K562 (cell line): Measurements from ENCODE around the gene ARAP1. TPM values are rescaled to one million over a fixed set of nuclear protein-coding genes. Genes with fewer than 3 reads are reported as not detected.
A peak's percentile ranks its signal among the peaks of the same experiment; 100 is the strongest.

Experiments used
- ATF4 ChIP-seq: fragments of 450-650 bp; formaldehyde crosslinking; IDR thresholded peaks from 2 replicates; pipeline ENCODE4 v1.4.0; 2022; ENCODE audit warnings: mild to moderate bottlenecking, moderate library complexity
- CBFB ChIP-seq: sonication (generic); formaldehyde crosslinking; IDR thresholded peaks from 2 replicates; pipeline ENCODE4 v1.4.0; 2020; ENCODE audit warnings: mild to moderate bottlenecking, missing genetic modification reagents
- COPS2 ChIP-seq: fragments of 450-650 bp; conservative IDR thresholded peaks from 2 replicates; pipeline ENCODE4 v1.6.1; 2016; ENCODE audit warnings: mild to moderate bottlenecking, moderate library complexity
- DEAF1 ChIP-seq: fragments of 450-650 bp; formaldehyde crosslinking; IDR thresholded peaks from 2 replicates; pipeline ENCODE4 v1.4.0; 2020; ENCODE audit warnings: mild to moderate bottlenecking, moderate library complexity
- EP400 ChIP-seq: fragments of 450-650 bp; IDR thresholded peaks from 2 replicates; pipeline ENCODE4 v1.6.1; 2017; ENCODE audit warnings: antibody characterized with exemption, mild to moderate bottlenecking, moderate library complexity
- ETS1 ChIP-seq: conservative IDR thresholded peaks from 2 replicates; pipeline ENCODE4 v1.6.1; 2011; ENCODE audit warnings: low read depth, mild to moderate bottlenecking, low read length; ENCODE audit not compliant: control insufficient read depth
- HDAC1 ChIP-seq, 2 experiments: fragments of 450-650 bp; IDR thresholded peaks; 2 replicates each; pipeline ENCODE4 v1.6.1; 2016 to 2017; ENCODE audit warnings: inconsistent platforms in 1 of 2, mild to moderate bottlenecking in 1 of 2, moderate library complexity in 1 of 2
- HDAC6 ChIP-seq: IDR thresholded peaks from 2 replicates; pipeline ENCODE4 v1.6.1; 2012; ENCODE audit warnings: low read depth, mild to moderate bottlenecking, control low read depth, inconsistent platforms, low read length, moderate library complexity
- HMGXB4 ChIP-seq: sonication (generic); formaldehyde crosslinking; IDR thresholded peaks from 2 replicates; pipeline ENCODE4 v1.8.1; 2023; ENCODE audit warnings: mild to moderate bottlenecking, missing genetic modification reagents
- HNRNPL ChIP-seq: fragments of 200-400 bp; formaldehyde crosslinking; IDR thresholded peaks from 2 replicates; pipeline ENCODE4 v1.6.1; 2017; ENCODE audit warnings: low read depth, mild to moderate bottlenecking, low read length
- L3MBTL2 ChIP-seq: fragments of 450-650 bp; IDR thresholded peaks from 2 replicates; pipeline ENCODE4 v1.6.1; 2016; ENCODE audit warnings: mild to moderate bottlenecking, moderate library complexity
- MAFF ChIP-seq: IDR thresholded peaks from 2 replicates; pipeline ENCODE4 v1.6.1; 2012; ENCODE audit warnings: low read length, improper control_type of control experiment
- MAFK ChIP-seq: IDR thresholded peaks from 2 replicates; pipeline ENCODE4 v1.6.1; 2011; ENCODE audit warnings: low read length, improper control_type of control experiment
- MTA2 ChIP-seq: fragments of 450-650 bp; IDR thresholded peaks from 2 replicates; pipeline ENCODE4 v1.6.1; 2016; ENCODE audit warnings: low read depth
- NCOA2 ChIP-seq, 2 experiments: fragments of 450-650 bp; IDR thresholded peaks; 2 replicates each; pipeline ENCODE4 v1.6.1; 2018; ENCODE audit warnings: mild to moderate bottlenecking in 2 of 2, moderate library complexity in 1 of 2; ENCODE audit not compliant: partially characterized antibody in 2 of 2
- RBM14 ChIP-seq: fragments of 200-400 bp; formaldehyde crosslinking; IDR thresholded peaks from 2 replicates; pipeline ENCODE4 v1.6.1; 2018; ENCODE audit warnings: low read depth, mild to moderate bottlenecking, low read length, moderate library complexity, borderline replicate concordance; ENCODE audit not compliant: insufficient read depth
- RUNX1 ChIP-seq: sonication (generic); IDR thresholded peaks from 2 replicates; pipeline ENCODE4 v1.6.1; 2016; ENCODE audit warnings: antibody characterized with exemption, low read depth
- TEAD4 ChIP-seq, 2 experiments: sonication (generic) in 1 of 2; formaldehyde crosslinking in 1 of 2; IDR thresholded peaks; 2 replicates each; pipeline versions ENCODE4 v1.6.1 to v1.8.0; 2012 to 2022; ENCODE audit warnings: borderline replicate concordance in 1 of 2, inconsistent platforms in 1 of 2, low read length in 1 of 2, mild to moderate bottlenecking in 1 of 2, missing genetic modification reagents in 1 of 2
- TFE3 ChIP-seq: fragments of 450-650 bp; formaldehyde crosslinking; IDR thresholded peaks from 2 replicates; pipeline ENCODE4 v1.4.0; 2020; ENCODE audit warnings: mild to moderate bottlenecking, mixed read lengths
- polyA plus RNA-seq, 8 experiments: library from polyadenylated mRNA; depleted of rRNA in 4 of 8; stranded (reverse) in 5 of 8; unstranded in 3 of 8; fragments of >200 nt; fragmentation: Nextera tagmentation in 2 of 8; fragmentation: Illumina TruSeq in 1 of 8; extraction: Ambion mirVana in 2 of 8; extraction: Trizol in 1 of 8; gene quantifications; 2 replicates each; pipeline versions ENCODE4 v1.2.1 to v1.2.3, GENCODE V29; 2011 to 2014; ENCODE audit warnings: inconsistent platforms in 1 of 8, missing spikeins in 1 of 8
- total RNA-seq, 7 experiments: library from RNA; depleted of rRNA in 6 of 7; stranded (reverse); fragments of >200 nt in 6 of 7; fragmentation: Illumina TruSeq in 2 of 7; extraction: Trizol in 2 of 7; gene quantifications; 2 replicates each; pipeline versions ENCODE4 v1.2.1 to v1.2.3, GENCODE V29; 2011 to 2021; ENCODE audit warnings: low replicate concordance in 1 of 7

Gene ARAP1
- total and polyA plus RNA-seq, 9 of the 15 experiments (the other 6 are each of a cell fraction or from before 2014, with no cell fraction given): 0.23 to 67.0 (median 24.6) TPM

- no peak; the same call in 1 of the 2 replicates for TF ChIP-seq ATF4 (CRISPR knock-in tag)
- no peak; the same call in 1 of the 2 replicates for TF ChIP-seq MAFK
- no peak for TF ChIP-seq RBM14
- TF ChIP-seq CBFB (CRISPR knock-in tag): 0 out of 2 replicates have a peak, but pooled peaks have one; percentile 53
- no peak for TF ChIP-seq HDAC6
- peak; percentile 80; the same call in 1 of the 2 replicates for TF ChIP-seq HMGXB4 (CRISPR knock-in tag)
- TF ChIP-seq HDAC1 (IDR thresholded peaks at IDR 0.05): peak in 1 of 2 experiments; percentile 84; a peak in 2 of 4 replicates
- no peak for TF ChIP-seq MTA2
- TF ChIP-seq L3MBTL2: peak; percentile 94
- peak; percentile 93 for TF ChIP-seq EP400
- TF ChIP-seq HNRNPL: no peak
- TF ChIP-seq MAFF: no peak
- TF ChIP-seq RUNX1: no peak
- TF ChIP-seq TFE3 (CRISPR knock-in tag): no peak
- peak; percentile 79 for TF ChIP-seq ETS1
- TF ChIP-seq TEAD4 (IDR thresholded peaks at IDR 0.05; ENCODE audit: low read length): peak; percentile 69
- TF ChIP-seq TEAD4 (CRISPR knock-in tag; IDR thresholded peaks at IDR 0.05; ENCODE audit: borderline replicate concordance): no peak
- peak; percentile 63 for TF ChIP-seq DEAF1 (CRISPR knock-in tag)
- TF ChIP-seq COPS2: no peak
- TF ChIP-seq NCOA2 (IDR thresholded peaks at IDR 0.05; ENCODE audit: partially characterized antibody in 2 of 2): no peak
These were observed 41.5 kb upstream of the ARAP1 start, which contains the start of gene STARD10 (continued) for GRCh38 chr11:72793425-72794367.
